CD4-positive, alpha-beta memory T cell (primary cell): ENCODE data around the gene AADAT. TPM values are rescaled to one million over a fixed set of nuclear protein-coding genes. Genes with fewer than 3 reads are reported as not detected.
"Not testable (repeated sequence)": the region's sequence is repeated elsewhere in the genome, so short reads cannot be mapped to it uniquely, and the experiment has no call there.

ENCODE experiments used
- CTCF ChIA-PET: fragments of 350-600 bp; sonication (Branson Sonifier 250); formaldehyde crosslinking; loops from one replicate; lab custom pipeline; 2021; ENCODE audit warnings: inconsistent platforms; ENCODE audit not compliant: partially characterized antibody; lab: Charles Lee
- POLR2A ChIA-PET: fragments of 350-600 bp; sonication (Branson Sonifier 250); formaldehyde crosslinking; loops from one replicate; lab custom pipeline; 2021; ENCODE audit not compliant: partially characterized antibody; lab: Charles Lee
- DNase-seq, 5 donors: peaks; one replicate each; pipeline versions ENCODE4 v3.0.0 to v3.0.0-alpha.2; 2020 to 2022; ENCODE audit warnings: mixed read lengths in 1 of 5
- H3K27ac ChIP-seq: one replicate; pipeline ENCODE4 v1.7.0; 2013; ENCODE audit warnings: low read depth, low read length
- H3K27me3 ChIP-seq: 2 replicates; pipeline ENCODE4 v1.7.0; 2013; ENCODE audit warnings: mild to moderate bottlenecking, low read length, moderate library complexity; ENCODE audit not compliant: insufficient read depth
- H3K36me3 ChIP-seq: 2 replicates; pipeline ENCODE4 v1.7.0; 2013; ENCODE audit warnings: mild to moderate bottlenecking, low read length, moderate library complexity; ENCODE audit not compliant: insufficient read depth
- H3K4me1 ChIP-seq: 2 replicates; pipeline ENCODE4 v1.7.0; 2013; ENCODE audit warnings: mild to moderate bottlenecking, low read length, moderate library complexity; ENCODE audit not compliant: insufficient read depth
- H3K4me3 ChIP-seq, 2 donors: one replicate each; pipeline ENCODE4 v1.7.0; 2013; ENCODE audit warnings: low read length in 2 of 2, mild to moderate bottlenecking in 1 of 2
- H3K9me3 ChIP-seq, 2 donors: one replicate each; pipeline ENCODE4 v1.7.0; 2013; ENCODE audit warnings: low read length in 2 of 2, control low read depth in 1 of 2; ENCODE audit not compliant: control insufficient read depth in 1 of 2
- H3K27ac Mint-ChIP-seq, 7 donors: one replicate each; pipeline ENCODE4 v1.8.0; 2020 to 2021; ENCODE audit warnings: mixed read lengths in 7 of 7, mild to moderate bottlenecking in 6 of 7, inconsistent platforms in 3 of 7, moderate library complexity in 3 of 7
- H3K27me3 Mint-ChIP-seq, 2 donors: one replicate each; pipeline ENCODE4 v1.8.0; 2020 to 2021; ENCODE audit warnings: mixed read lengths in 2 of 2
- H3K36me3 Mint-ChIP-seq, 2 donors: one replicate each; pipeline ENCODE4 v1.8.0; 2020 to 2021; ENCODE audit warnings: mixed read lengths in 2 of 2, inconsistent platforms in 1 of 2, mild to moderate bottlenecking in 1 of 2
- H3K4me1 Mint-ChIP-seq, 4 donors: one replicate each; pipeline ENCODE4 v1.8.0; 2020 to 2021; ENCODE audit warnings: mixed read lengths in 4 of 4, mild to moderate bottlenecking in 1 of 4
- H3K4me3 Mint-ChIP-seq, 8 donors: one replicate each; pipeline ENCODE4 v1.8.0; 2020 to 2021; ENCODE audit warnings: mixed read lengths in 8 of 8, mild to moderate bottlenecking in 7 of 8, moderate library complexity in 6 of 8, inconsistent platforms in 3 of 8
- H3K9me3 Mint-ChIP-seq, 8 donors: one replicate each; pipeline ENCODE4 v1.8.0; 2020 to 2021; ENCODE audit warnings: mixed read lengths in 8 of 8, mild to moderate bottlenecking in 5 of 8, inconsistent platforms in 3 of 8, moderate library complexity in 1 of 8
- intact Hi-C: fragments of 100-400 bp; cut with micrococcal nuclease; formaldehyde crosslinking; loops from one replicate; pipeline ENCODE4 v1.15.1; 2023
- polyA plus RNA-seq, 2 donors: library from polyadenylated mRNA; unstranded; fragments of 300-500 nt; fragmentation: Illumina TruSeq; gene quantifications; one replicate each; pipeline ENCODE4 v1.2.3, GENCODE V29; 2021
- total RNA-seq, 2 experiments: library from RNA; stranded (reverse); gene quantifications; one replicate each; pipeline ENCODE4 v1.2.3, GENCODE V29; 2021

The AADAT gene
- total and polyA plus RNA-seq, 4 experiments from 2014 or later, result not detected

DNA sequence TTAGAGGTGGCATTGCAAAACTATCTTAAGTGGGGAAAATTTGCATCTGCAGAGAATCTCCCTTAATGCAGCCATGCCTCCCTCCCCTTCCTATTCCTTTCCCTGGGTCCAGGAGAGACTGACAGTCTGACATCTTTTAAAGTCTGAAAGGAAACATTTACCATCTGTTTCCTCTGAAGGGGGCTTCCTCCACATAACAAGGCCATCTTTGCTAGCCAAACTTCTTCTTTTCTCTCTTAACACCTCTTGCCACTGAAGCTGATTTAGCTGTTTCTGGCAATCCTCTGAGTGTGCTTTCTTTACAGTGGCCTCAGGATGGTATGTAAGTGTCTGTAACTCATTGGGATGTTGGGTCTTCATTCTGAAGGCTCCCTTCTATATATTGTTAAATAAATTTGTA lies 34.6 kb upstream of the AADAT start:
- no peak for DNase-seq
- Mint-ChIP-seq H3K27me3 (peaks cover 1 to 3% of the 10 kb centered on the region in 2 donors), H3K4me1 (no peaks in the 10 kb centered on the region), H3K27ac (no peak overlapping the region), H3K4me3 (no peak overlapping the region), H3K36me3 (no peaks in the 10 kb centered on the region), H3K9me3 (no peaks in the 10 kb centered on the region)
- Histone ChIP-seq H3K27me3 (no peaks in the 10 kb centered on the region), H3K36me3 (no peaks in the 10 kb centered on the region), H3K4me3 (no peak overlapping the region), H3K9me3 (no peaks in the 10 kb centered on the region), H3K27ac (no peak overlapping the region), H3K4me1 (no peaks in the 10 kb centered on the region)
- POLR2A ChIA-PET, result no interaction called here
- intact Hi-C loops, result no loop called here
- CTCF ChIA-PET, result no interaction called here

DNA sequence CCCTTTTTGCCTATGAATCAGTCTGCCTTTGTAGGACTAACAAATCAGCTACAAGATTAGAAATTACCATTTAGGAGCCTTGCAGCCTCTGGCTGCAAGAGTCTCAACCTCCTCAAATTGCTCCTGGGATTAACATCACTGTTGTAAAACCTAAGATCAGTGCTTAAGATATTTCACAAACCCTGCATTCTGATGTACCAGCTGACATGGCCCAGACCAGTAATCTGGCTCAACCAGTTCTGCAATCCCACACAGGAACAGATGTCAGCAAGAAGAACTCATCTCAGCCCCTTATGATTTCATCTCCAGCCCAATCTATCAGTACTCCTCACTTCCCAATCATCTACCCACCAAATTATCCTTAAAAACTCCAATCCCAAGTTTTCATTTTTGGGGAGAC lies 32.5 kb upstream of the AADAT start:
- Mint-ChIP-seq H3K9me3 (peaks cover 0 to 1% (median 0%) of the 10 kb centered on the region in 8 donors), H3K36me3 (no peaks in the 10 kb centered on the region), H3K27me3 (peaks cover 3 to 5% of the 10 kb centered on the region in 2 donors), H3K27ac (no peak overlapping the region), H3K4me3 (no peak overlapping the region), H3K4me1 (no peaks in the 10 kb centered on the region)
- Histone ChIP-seq H3K27me3 (no peaks in the 10 kb centered on the region), H3K27ac (no peak overlapping the region), H3K4me3 (no peak overlapping the region), H3K36me3 (no peaks in the 10 kb centered on the region), H3K4me1 (no peaks in the 10 kb centered on the region), H3K9me3 (no peaks in the 10 kb centered on the region)
- ChIA-PET POLR2A (no interaction called here), CTCF (interaction anchor here (1.1 kb wide), 1 partner anchor 13 kb away, joined by 3 read pairs; no protein-coding TSS in a partner anchor)
- DNase-seq, result no peak
- intact Hi-C loops, result no loop called here

DNA sequence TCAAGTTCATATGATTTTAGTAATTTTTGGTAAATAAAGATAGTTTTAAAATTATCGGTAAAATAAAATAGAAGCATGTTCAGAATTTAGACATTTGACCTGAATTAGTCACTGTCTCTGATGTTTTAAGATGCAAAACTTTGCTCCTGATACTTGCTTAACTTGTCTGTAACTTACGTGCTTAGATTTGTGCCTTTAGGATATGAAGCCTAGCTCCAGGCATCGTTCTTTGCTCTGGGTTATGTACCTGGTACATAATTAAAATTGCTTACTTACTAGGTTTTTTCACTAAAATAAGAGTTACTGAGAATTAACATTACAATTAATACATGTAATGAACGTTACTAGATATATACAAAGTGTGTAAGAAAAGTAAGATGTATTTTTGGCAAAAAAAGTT lies 24.9 kb upstream of the AADAT start:
- H3K9me3 Mint-ChIP-seq, result peaks cover 0 to 2% (median 0%) of the 10 kb centered on the region in 8 donors
- H3K4me1 Mint-ChIP-seq, result no peaks in the 10 kb centered on the region
- no peaks in the 10 kb centered on the region for H3K9me3 ChIP-seq
- peaks cover 6 to 8% of the 10 kb centered on the region in 2 donors for H3K27me3 Mint-ChIP-seq
- H3K27ac ChIP-seq, result no peak overlapping the region
- H3K4me1 ChIP-seq, result no peaks in the 10 kb centered on the region
- intact Hi-C loops, result no loop called here
- H3K36me3 Mint-ChIP-seq, result no peaks in the 10 kb centered on the region
- H3K4me3 Mint-ChIP-seq, result no peak overlapping the region
- ChIA-PET CTCF (no interaction called here), POLR2A (no interaction called here)
- no peak for DNase-seq
- H3K27me3 ChIP-seq, result no peaks in the 10 kb centered on the region
- H3K27ac Mint-ChIP-seq, result no peak overlapping the region
- no peak overlapping the region for H3K4me3 ChIP-seq
- H3K36me3 ChIP-seq, result no peaks in the 10 kb centered on the region

DNA sequence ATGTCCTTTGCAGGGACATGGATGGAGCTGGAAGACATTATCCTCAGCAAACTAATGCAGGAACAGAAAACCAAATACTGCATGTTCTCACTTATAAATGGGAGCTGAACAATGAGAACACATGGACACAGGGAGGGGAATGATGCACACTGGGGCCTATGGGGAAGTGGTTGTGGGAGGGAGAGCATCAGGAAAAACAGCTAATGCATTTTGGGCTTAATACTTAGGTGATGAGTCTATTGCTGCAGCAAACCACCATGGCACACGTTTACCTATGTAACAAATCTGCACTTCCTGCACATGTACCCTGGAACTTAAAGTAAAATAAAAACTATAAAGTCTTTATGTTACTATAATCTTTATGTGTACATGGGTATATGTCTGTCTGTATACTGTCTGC lies 24.4 kb upstream of the AADAT start:
- H3K36me3 ChIP-seq, H3K27ac Mint-ChIP-seq, H3K27me3 Mint-ChIP-seq, DNase-seq, H3K4me1 ChIP-seq, intact Hi-C loops, H3K36me3 Mint-ChIP-seq, H3K9me3 Mint-ChIP-seq, H3K4me3 ChIP-seq, CTCF ChIA-PET, H3K4me3 Mint-ChIP-seq, H3K27me3 ChIP-seq, H3K4me1 Mint-ChIP-seq, POLR2A ChIA-PET, H3K27ac ChIP-seq, H3K9me3 ChIP-seq: not testable (repeated sequence)

DNA sequence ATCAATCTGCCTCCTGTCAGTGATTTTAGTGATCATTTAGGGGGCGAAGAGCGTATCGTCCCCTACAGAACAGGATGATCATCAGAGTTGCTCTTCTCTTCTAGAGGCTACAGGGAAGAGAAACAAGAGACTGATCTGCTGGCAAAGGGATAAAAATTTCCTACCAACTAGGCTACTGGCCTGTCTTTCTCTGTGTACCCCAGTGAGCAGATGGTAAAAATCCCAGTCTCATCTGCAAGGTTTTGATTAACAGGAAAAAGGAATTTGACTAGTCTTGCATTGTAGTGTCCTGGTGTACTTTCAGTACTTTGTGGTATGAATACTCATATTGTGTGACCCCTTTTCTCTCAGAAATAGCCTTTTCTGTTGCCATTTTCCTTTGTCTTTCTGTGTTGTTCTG lies 21.8 kb upstream of the AADAT start:
- H3K36me3 ChIP-seq, result no peaks in the 10 kb centered on the region
- H3K27me3 ChIP-seq, result no peaks in the 10 kb centered on the region
- Mint-ChIP-seq H3K27ac (no peak overlapping the region), H3K4me3 (no peak overlapping the region), H3K36me3 (no peaks in the 10 kb centered on the region), H3K27me3 (peaks cover 3 to 6% of the 10 kb centered on the region in 2 donors), H3K9me3 (peaks cover 0 to 2% (median 0%) of the 10 kb centered on the region in 8 donors), H3K4me1 (no peaks in the 10 kb centered on the region)
- no peak overlapping the region for H3K27ac ChIP-seq
- ChIA-PET POLR2A (no interaction called here), CTCF (no interaction called here)
- intact Hi-C loops, result no loop called here
- no peaks in the 10 kb centered on the region for H3K9me3 ChIP-seq
- no peaks in the 10 kb centered on the region for H3K4me1 ChIP-seq
- no peak for DNase-seq
- H3K4me3 ChIP-seq, result no peak overlapping the region

DNA sequence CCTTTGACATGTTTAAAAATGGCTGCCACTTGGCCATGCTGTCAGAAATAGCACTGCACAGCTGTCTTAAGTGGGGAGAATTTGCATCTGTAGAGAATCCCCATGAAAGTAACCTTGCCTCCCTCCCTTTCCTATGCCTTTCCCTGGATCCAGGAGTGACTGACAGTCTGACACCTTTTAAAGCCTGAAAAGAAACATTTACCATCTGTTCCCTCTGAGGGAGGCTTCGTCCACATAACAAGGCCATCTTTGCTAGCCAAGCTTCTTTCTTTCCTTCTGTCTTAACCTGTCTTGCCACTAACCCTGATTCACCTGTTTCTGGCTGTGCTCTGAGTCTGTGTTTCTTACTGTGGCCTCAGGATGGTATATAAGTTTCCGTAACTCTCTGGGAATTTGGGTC lies 21.3 kb upstream of the AADAT start:
- no peak overlapping the region for H3K27ac Mint-ChIP-seq
- CTCF ChIA-PET, result no interaction called here

DNA sequence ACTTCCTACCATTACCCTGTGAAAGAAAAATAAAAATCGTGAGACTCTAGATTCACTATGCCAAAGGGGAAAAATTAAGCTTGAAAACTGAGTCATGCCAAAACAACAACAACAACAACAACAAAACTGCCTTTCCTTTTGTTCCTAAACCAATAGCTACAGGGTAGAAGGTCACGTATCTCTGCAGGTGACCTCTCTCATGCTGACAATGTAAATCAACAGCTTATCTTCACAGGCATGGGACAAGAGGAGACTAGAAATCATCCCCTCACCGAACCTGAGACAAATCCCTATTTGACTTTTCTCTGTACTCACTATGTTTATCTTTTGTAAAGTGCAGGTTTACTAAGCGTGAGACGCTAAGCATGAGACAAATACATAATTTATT lies 20.5 kb upstream of the AADAT start:
- Mint-ChIP-seq H3K36me3 (no peaks in the 10 kb centered on the region), H3K4me3 (no peak overlapping the region), H3K9me3 (peaks cover 0 to 2% (median 0%) of the 10 kb centered on the region in 8 donors), H3K27me3 (peaks cover 1 to 4% of the 10 kb centered on the region in 2 donors), H3K27ac (no peak overlapping the region), H3K4me1 (no peaks in the 10 kb centered on the region)
- Histone ChIP-seq H3K4me1 (no peaks in the 10 kb centered on the region), H3K27me3 (no peaks in the 10 kb centered on the region), H3K9me3 (no peaks in the 10 kb centered on the region), H3K36me3 (no peaks in the 10 kb centered on the region), H3K4me3 (no peak overlapping the region), H3K27ac (no peak overlapping the region)
- no peak for DNase-seq
- intact Hi-C loops, result no loop called here
- ChIA-PET POLR2A (no interaction called here), CTCF (no interaction called here)

More for the DNA sequence above, 21.3 kb upstream of the AADAT start:
- intact Hi-C loops, result no loop called here
- Mint-ChIP-seq H3K4me3 (no peak overlapping the region), H3K36me3 (no peaks in the 10 kb centered on the region), H3K4me1 (no peaks in the 10 kb centered on the region), H3K27me3 (peaks cover 1 to 4% of the 10 kb centered on the region in 2 donors), H3K9me3 (peaks cover 0 to 2% (median 0%) of the 10 kb centered on the region in 8 donors)
- DNase-seq, result no peak
- Histone ChIP-seq H3K4me1 (no peaks in the 10 kb centered on the region), H3K4me3 (no peak overlapping the region), H3K36me3 (no peaks in the 10 kb centered on the region), H3K9me3 (no peaks in the 10 kb centered on the region), H3K27me3 (no peaks in the 10 kb centered on the region), H3K27ac (no peak overlapping the region)
- POLR2A ChIA-PET, result no interaction called here
